WI38 (cell line): Measurements from ENCODE around the gene WDPCP.
"Not testable (repeated sequence)": the region's sequence is repeated elsewhere in the genome, so short reads cannot be mapped to it uniquely, and the experiment has no call there.

ENCODE experiments used
- H3K4me3 ChIP-seq: 2 replicates; pipeline ENCODE4 v1.5.1; 2011; ENCODE audit warnings: low read depth, mild to moderate bottlenecking, control low read depth, low read length
- CTCF ChIP-seq: IDR thresholded peaks from 2 replicates; pipeline ENCODE4 v1.5.1; 2012; ENCODE audit warnings: low read depth, mild to moderate bottlenecking, control low read depth, low read length

The WDPCP gene

GRCh38 chr2:63320669-63321068 is 267.6 kb downstream of the WDPCP start:
- TF ChIP-seq CTCF, result no peak
- no peak overlapping the region for H3K4me3 ChIP-seq

- no peak for TF ChIP-seq CTCF
- H3K4me3 ChIP-seq, result no peak overlapping the region
Measured at GRCh38 chr2:63310614-63311013, 277.7 kb downstream of the WDPCP start.

GRCh38 chr2:63301481-63301880 is 286.8 kb downstream of the WDPCP start:
- no peak overlapping the region for H3K4me3 ChIP-seq
- TF ChIP-seq CTCF, result no peak

DNA sequence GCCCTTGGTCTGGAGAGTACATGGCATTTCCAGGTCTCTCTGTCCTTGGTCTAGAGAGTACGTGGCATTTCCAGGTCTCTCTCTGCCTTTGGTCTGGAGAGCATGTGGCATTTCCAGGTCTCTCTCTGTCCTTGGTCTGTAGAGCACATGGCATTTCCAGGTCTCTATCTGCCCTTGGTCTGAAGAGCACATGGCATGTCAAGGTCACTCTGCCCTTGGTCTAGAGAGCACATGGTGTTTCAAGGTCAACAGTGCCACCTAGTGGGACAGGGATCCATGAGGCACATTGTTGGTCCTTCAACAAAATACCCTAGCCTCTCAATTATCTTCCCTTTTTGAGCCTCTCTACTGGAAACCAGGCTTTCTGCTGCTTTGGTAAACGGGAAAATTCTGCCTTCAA is 287.4 kb downstream of the WDPCP start:
- no peak for TF ChIP-seq CTCF
- H3K4me3 ChIP-seq, result no peak overlapping the region

DNA sequence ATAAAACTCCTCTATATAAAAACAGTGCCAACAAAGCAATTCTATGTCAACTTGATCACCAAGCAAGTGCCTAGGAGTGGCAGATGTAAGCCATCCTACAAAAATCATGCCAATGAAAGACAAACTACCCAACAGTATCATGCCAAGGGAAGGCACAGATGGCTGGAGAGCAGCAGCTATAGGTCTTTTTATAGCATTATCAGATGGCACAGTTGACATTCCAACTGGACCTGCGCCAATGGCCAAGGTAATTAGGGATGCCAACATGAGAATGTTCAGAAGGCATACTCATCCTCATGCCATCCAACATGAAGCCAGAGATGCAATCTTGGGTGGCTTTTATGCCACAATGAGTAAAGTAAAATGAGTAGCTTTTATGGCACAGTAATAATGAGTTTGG is 300.3 kb downstream of the WDPCP start:
- no peak overlapping the region for H3K4me3 ChIP-seq
- no peak for TF ChIP-seq CTCF

DNA sequence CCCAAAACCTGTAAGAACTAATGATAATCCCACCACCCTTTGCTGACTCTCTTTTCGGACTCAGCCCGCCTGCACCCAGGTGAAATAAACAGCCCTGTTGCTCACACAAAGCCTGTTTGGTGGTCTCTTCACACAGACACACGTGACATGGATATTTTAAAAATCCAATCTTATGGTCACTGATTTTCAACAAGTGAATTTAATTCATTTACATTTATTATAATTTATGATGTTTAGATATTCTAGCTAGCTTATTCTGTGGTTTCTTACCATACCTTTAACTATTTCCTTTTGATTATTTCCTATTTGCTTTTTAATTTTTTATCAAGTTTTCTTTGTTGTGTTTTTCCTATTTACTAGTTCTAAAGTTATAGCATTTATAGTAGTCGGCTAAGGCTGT is 301.8 kb downstream of the WDPCP start:
- H3K4me3 ChIP-seq, result not testable (repeated sequence)

GRCh38 chr2:63283273-63283672 is 305.0 kb downstream of the WDPCP start:
- TF ChIP-seq CTCF, result no peak
- H3K4me3 ChIP-seq, result no peak overlapping the region

DNA sequence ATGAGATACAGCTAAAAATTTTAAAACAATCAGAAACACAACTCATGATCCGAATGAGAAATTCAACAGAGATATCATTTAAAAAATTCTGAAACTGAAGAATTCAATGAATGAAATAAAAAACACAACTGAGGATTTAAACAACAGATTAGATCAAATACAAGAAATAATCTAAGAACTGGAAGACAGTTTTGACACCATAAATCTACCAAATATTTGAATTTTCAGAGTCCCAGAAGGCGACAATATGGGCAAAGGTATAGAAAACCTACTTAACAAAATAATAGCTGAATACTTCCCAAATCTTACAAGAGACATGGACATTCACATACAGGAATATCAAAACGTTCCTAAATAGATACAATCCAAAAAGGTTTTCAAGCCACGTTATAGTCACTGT is 315.7 kb downstream of the WDPCP start:
- H3K4me3 ChIP-seq, result no peak overlapping the region

More for the DNA sequence above, 315.7 kb downstream of the WDPCP start:
- TF ChIP-seq CTCF, result no peak
